ENCODE data around the gene PBX1.

DNA sequence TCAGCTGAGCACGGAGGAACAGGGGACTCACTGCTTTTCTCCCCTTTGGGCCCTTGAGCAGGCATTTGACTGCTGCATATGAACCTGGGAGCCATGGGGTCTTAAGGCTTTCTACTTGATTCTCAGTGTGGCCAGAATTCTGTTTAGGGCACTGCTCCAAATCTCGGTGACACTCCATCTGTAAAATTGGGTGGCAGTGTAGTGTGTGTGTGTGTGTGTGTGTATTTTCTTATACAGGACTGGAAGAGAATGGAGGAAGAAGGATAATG is 162.2 kb downstream of the PBX1 start:
- TF ChIP-seq, protein P1, sequence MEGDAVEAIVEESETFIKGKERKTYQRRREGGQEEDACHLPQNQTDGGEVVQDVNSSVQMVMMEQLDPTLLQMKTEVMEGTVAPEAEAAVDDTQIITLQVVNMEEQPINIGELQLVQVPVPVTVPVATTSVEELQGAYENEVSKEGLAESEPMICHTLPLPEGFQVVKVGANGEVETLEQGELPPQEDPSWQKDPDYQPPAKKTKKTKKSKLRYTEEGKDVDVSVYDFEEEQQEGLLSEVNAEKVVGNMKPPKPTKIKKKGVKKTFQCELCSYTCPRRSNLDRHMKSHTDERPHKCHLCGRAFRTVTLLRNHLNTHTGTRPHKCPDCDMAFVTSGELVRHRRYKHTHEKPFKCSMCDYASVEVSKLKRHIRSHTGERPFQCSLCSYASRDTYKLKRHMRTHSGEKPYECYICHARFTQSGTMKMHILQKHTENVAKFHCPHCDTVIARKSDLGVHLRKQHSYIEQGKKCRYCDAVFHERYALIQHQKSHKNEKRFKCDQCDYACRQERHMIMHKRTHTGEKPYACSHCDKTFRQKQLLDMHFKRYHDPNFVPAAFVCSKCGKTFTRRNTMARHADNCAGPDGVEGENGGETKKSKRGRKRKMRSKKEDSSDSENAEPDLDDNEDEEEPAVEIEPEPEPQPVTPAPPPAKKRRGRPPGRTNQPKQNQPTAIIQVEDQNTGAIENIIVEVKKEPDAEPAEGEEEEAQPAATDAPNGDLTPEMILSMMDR (IDR thresholded peaks at IDR 0.05; ENCODE audit: low read depth, low read length), result no peak
- no peak for TF ChIP-seq EZH2phosphoT487 (IDR thresholded peaks at IDR 0.05; ENCODE audit: low read depth)

Measured in OCI-LY3 (cell line).